ENCODE data around the gene FBXO11.

- TF ChIP-seq CTCF (IDR thresholded peaks at IDR 0.05), result no peak
- TF ChIP-seq POLR2A (IDR thresholded peaks at IDR 0.05), result no peak
Measured at GRCh38 chr2:47833516-47833968, 72.8 kb downstream of the FBXO11 start.

Measured in heart left ventricle (tissue), 13 donors.